Memory B cell (primary cell): ENCODE measurements around the gene TLE3.

Experiments
- ATAC-seq: fragments of 150-1000 bp; cut with Tn5 transposase; 2 replicates; pipeline ENCODE4 v1.10.0; 2021; ENCODE audit warnings: low read depth, mild to moderate bottlenecking, moderate library complexity
- DNase-seq, 2 donors: peaks; one replicate each; pipeline ENCODE4 v3.0.0; 2022; ENCODE audit warnings: low spot score in 2 of 2
- H3K27ac Mint-ChIP-seq: one replicate; pipeline ENCODE4 v1.8.0; 2022; ENCODE audit warnings: mild to moderate bottlenecking, moderate library complexity, mixed read lengths
- H3K27me3 Mint-ChIP-seq: one replicate; pipeline ENCODE4 v1.8.0; 2022; ENCODE audit warnings: mixed read lengths
- H3K36me3 Mint-ChIP-seq: one replicate; pipeline ENCODE4 v1.8.0; 2022; ENCODE audit warnings: mild to moderate bottlenecking, mixed read lengths
- H3K4me1 Mint-ChIP-seq: one replicate; pipeline ENCODE4 v1.8.0; 2022; ENCODE audit warnings: mixed read lengths
- H3K4me3 Mint-ChIP-seq: one replicate; pipeline ENCODE4 v1.8.0; 2022; ENCODE audit warnings: mild to moderate bottlenecking, moderate library complexity, mixed read lengths
- H3K9me3 Mint-ChIP-seq: one replicate; pipeline ENCODE4 v1.8.0; 2022; ENCODE audit warnings: mixed read lengths

TLE3 gene

DNA sequence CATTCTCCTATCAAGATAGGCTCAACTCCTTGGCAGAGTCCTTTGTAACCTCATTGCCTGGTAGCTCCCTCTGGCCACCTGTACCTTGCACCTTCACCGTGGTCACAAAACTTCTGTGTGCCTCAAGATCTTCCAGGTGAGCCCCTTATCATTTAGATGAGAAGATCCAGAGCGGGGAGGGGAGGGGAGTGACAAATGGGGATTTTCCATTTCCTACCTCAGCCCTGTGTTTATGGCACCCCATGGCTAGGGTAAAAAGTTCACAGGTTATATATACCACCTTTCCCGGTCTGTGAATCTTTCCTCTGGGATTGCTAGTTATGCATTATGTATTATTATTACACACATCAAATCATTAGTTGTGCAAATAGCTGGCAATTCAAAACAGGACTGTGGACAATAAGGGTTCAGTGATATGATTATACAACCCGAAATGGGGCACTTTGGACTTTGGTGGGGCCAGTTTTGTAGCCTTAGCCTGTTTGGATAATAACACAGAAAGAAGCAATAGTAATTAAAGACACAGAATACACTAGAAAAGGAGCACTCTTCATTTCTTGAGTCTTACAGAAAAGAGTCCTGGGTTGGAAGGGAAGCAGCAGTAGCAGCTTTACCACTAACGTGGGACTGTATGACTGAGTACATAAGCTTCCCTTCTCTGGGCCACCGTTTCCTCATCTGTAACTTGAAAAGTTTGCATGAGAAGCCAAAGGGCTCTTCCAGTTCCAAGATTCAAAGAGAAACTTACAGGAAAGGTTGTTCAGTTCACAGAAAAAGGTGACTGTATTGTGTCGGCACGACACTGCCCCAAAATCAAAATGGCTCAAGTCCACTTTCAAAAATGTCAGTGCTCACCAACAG, 7.1 kb downstream of the TLE3 start:
- Mint-ChIP-seq H3K4me1 (peaks cover 71% of the 10 kb centered on the region), H3K36me3 (peaks cover 49% of the 10 kb centered on the region), H3K4me3 (no peak overlapping the region), H3K27me3 (no peaks in the 10 kb centered on the region), H3K9me3 (no peaks in the 10 kb centered on the region), H3K27ac (peak overlapping the region; percentile 73)
- ATAC-seq (no peak), DNase-seq (no peak)

DNA sequence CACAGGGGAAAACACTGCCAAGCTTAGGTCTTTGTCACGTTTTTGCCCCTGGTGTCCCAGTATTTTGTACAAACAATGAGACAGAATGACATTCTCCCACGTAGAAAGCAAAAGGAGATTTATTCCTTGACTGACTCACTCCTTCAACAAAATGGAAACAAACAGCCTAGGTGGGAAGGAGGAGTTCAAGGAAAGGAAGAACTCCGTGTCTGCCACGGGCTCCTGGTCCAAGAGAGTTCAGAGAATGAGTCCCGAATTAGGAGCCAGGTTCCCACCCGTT, 8.1 kb downstream of the TLE3 start:
- no peak overlapping the region for H3K4me3 Mint-ChIP-seq

DNA sequence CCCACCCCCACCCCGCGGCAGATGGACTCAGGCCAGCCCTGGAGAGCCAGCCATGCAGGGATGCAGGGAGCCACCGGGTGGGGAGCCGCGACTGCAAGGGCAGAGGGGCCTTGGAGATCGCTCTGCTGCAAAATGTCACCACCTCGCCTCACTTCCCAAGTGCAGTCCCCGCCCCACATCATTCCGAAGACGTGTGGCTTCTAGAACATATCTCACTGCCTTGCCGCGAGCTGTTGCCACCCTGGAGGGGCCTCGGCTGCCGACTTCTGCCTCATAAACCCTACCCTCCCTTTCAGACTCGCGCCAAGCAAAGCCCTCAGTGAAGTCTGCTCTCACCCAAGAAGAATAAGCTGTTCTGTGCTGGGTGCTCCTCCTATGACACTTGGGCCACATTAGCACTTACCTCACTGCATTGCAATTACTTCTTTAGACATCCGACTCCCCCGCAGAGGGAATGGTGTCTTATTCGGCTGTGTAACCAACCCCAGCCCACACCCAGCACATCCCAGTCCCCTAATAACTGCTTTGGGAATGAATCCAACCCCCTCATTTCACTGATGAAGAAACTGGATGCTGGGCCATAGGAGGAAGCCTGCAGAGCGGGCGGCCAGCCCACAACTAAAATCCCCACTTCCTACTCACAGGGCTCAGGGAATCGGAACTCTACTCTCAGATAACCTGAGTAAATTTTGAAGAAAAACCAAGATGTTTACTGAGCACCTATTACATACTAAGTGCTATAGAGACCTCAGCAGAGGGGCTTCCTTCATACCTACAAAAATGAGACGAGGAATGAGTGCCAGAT, 8.6 kb downstream of the TLE3 start:
- no peak for DNase-seq
- peaks cover 49% of the 10 kb centered on the region for H3K36me3 Mint-ChIP-seq
- H3K9me3 Mint-ChIP-seq = no peaks in the 10 kb centered on the region
- ATAC-seq = no peak
- no peaks in the 10 kb centered on the region for H3K27me3 Mint-ChIP-seq
- H3K4me3 Mint-ChIP-seq = no peak overlapping the region
- peaks cover 75% of the 10 kb centered on the region for H3K4me1 Mint-ChIP-seq
- H3K27ac Mint-ChIP-seq = peak overlapping the region; percentile 8

More for the DNA sequence above, 8.1 kb downstream of the TLE3 start:
- ATAC-seq = no peak
- peaks cover 75% of the 10 kb centered on the region for H3K4me1 Mint-ChIP-seq
- no peaks in the 10 kb centered on the region for H3K27me3 Mint-ChIP-seq
- peaks cover 49% of the 10 kb centered on the region for H3K36me3 Mint-ChIP-seq
- DNase-seq = no peak
- peak overlapping the region; percentile 8 for H3K27ac Mint-ChIP-seq
- H3K9me3 Mint-ChIP-seq = no peaks in the 10 kb centered on the region

DNA sequence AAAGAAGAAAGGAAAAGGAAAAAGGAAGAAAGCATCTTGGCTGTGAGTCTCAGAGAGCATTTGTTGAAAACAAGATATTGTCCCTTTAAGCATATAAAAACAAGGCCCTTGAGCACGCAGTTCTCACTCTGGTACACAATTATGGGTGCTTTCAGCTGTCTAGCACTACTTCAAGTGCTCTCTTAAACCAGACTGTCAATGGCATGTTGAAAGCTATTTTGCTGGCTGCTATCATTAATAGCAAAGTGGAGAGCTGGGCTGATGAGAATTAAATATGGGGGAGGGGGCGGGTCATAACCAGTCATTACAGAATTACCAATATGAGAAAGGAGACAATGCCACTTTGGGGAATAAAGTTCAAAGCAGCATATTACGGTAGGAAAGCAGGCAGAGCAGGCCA, 9.3 kb downstream of the TLE3 start:
- ATAC-seq (no peak), DNase-seq (no peak)
- Mint-ChIP-seq H3K9me3 (no peaks in the 10 kb centered on the region), H3K4me1 (peaks cover 80% of the 10 kb centered on the region), H3K27ac (peak overlapping the region; percentile 17), H3K4me3 (no peak overlapping the region), H3K36me3 (peaks cover 53% of the 10 kb centered on the region), H3K27me3 (no peaks in the 10 kb centered on the region)

DNA sequence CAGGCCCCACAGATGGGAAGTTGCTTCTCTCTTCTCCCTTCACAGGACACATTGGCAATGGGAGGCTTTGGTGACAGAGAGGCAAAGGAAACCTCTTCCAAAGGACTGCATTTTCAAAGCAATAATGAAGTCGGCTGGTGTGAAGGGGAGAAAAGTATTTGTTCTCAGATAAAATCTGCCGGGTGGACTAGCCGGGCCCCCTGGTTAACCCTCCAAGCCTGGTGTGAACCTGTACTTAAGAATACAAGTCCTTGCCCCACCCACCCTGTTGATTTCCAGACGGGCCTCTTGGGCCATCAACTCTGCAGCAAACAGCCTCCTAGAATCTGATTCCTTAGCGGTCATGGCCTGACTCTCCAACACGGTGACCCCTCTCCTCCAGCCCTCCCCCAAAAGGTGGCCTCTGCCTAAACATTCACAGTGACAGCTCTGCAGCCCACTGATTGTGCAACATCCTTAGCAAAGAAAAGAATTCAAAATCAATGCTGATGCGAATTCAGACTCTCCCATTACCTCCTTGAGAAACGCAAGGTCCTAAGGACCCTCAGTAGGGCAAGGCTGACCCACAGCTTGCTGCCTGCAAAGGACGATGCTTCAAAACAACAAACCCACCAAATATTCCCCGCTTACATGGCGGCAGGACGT, 9.9 kb downstream of the TLE3 start:
- no peaks in the 10 kb centered on the region for H3K27me3 Mint-ChIP-seq
- peaks cover 51% of the 10 kb centered on the region for H3K36me3 Mint-ChIP-seq
- ATAC-seq (no peak), DNase-seq (no peak)
- H3K9me3 Mint-ChIP-seq = no peaks in the 10 kb centered on the region
- H3K4me1 Mint-ChIP-seq = peaks cover 80% of the 10 kb centered on the region
- peak overlapping the region; percentile 18 for H3K4me3 Mint-ChIP-seq
- peak overlapping the region; percentile 10 for H3K27ac Mint-ChIP-seq

DNA sequence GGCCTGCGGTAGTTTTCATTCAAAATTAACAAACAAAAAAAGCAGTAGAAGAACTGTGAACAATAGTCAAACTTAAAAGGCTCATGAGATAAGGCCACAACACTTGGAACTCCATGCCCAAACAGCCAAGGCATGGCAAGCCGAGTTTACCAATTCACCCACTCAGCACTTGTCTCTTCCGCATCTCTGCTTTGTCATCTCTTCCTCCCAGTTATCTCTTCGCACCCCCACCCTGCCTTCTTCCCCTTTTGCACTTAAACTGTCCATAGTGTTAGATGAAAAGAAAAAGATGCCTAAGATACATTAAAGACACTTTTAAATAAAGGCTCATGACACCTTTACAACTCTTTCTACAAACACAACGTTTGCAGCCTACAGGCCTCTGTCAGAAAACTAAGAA, 11.1 kb downstream of the TLE3 start:
- peaks cover 69% of the 10 kb centered on the region for H3K4me1 Mint-ChIP-seq
- no peaks in the 10 kb centered on the region for H3K27me3 Mint-ChIP-seq
- ATAC-seq = peak; percentile 86
- H3K36me3 Mint-ChIP-seq = peaks cover 51% of the 10 kb centered on the region
- H3K4me3 Mint-ChIP-seq = peak overlapping the region; percentile 6
- DNase-seq = peak in 1 of 2 donors; percentile 34
- H3K9me3 Mint-ChIP-seq = no peaks in the 10 kb centered on the region
- peak overlapping the region; percentile 75 for H3K27ac Mint-ChIP-seq

DNA sequence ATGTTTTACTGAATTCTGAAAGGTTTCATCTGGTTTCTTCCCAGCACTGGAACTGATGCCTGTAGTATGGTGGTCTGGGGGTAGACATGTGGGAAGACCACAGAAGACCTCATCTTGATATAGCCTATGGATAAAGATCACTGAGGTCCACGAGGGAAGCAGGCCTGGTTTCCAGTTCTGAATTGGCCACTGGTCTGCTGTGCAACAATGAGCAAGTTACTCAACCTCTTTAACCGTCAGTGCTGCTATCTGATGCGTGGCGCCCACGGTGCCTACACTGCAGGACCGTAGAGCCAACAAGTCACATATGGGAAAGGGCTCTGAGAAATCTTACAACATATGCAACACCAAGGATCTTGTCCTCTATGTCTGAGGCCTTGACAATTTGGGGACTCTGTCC, 13.3 kb downstream of the TLE3 start:
- Mint-ChIP-seq H3K9me3 (no peaks in the 10 kb centered on the region), H3K36me3 (peaks cover 49% of the 10 kb centered on the region), H3K27me3 (no peaks in the 10 kb centered on the region), H3K27ac (peak overlapping the region; percentile 73), H3K4me3 (peak overlapping the region; percentile 29), H3K4me1 (peaks cover 55% of the 10 kb centered on the region)
- ATAC-seq = no peak
- no peak for DNase-seq

DNA sequence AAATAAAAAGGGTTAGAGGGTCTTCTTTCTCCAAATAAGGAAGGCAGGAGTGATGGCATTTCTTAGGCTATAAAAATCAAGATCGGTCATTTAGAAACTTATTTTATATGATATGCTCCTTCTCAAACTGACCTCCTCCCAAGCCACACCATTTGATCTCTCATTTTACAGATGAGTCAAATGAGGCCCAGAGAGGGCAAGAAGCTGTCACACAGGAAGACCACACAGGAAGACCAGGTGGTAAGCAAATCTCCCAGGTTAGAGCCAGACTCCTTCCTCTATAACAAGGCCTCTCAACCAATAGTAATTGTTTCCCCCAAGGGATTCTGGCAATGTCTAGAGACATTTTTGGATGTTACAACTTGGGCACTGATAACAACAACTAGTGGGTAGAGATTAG, 13.8 kb downstream of the TLE3 start:
- peak overlapping the region; percentile 29 for H3K4me3 Mint-ChIP-seq
- peaks cover 46% of the 10 kb centered on the region for H3K36me3 Mint-ChIP-seq

DNA sequence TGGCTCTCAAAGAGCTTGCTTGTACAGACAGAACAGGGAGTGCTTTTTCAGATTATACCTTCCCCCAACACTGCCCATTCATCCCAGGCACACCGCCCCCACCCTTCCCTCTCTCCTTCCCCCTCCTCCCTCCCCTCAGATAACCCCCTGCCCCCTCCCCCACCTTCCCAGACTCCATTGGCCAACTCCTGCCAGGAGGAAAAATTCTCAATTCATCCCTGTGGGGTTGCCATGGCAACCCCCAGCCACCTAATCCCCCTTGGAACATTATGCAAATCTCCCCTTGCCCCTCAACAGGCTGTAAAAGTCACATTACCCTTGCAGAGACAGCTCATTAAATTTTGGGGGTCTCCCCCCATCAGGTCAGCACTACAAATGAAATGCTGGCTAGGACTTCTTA, 14.3 kb downstream of the TLE3 start:
- H3K27me3 Mint-ChIP-seq = no peaks in the 10 kb centered on the region
- no peaks in the 10 kb centered on the region for H3K9me3 Mint-ChIP-seq
- peaks cover 53% of the 10 kb centered on the region for H3K4me1 Mint-ChIP-seq
- no peak overlapping the region for H3K4me3 Mint-ChIP-seq
- peaks cover 44% of the 10 kb centered on the region for H3K36me3 Mint-ChIP-seq
- ATAC-seq (no peak), DNase-seq (no peak)
- peak overlapping the region; percentile 73 for H3K27ac Mint-ChIP-seq

More for the DNA sequence above, 13.8 kb downstream of the TLE3 start:
- H3K4me1 Mint-ChIP-seq = peaks cover 54% of the 10 kb centered on the region
- ATAC-seq = peak; percentile 46
- no peak for DNase-seq
- H3K27ac Mint-ChIP-seq = peak overlapping the region; percentile 73
- H3K27me3 Mint-ChIP-seq = no peaks in the 10 kb centered on the region
- H3K9me3 Mint-ChIP-seq = no peaks in the 10 kb centered on the region

DNA sequence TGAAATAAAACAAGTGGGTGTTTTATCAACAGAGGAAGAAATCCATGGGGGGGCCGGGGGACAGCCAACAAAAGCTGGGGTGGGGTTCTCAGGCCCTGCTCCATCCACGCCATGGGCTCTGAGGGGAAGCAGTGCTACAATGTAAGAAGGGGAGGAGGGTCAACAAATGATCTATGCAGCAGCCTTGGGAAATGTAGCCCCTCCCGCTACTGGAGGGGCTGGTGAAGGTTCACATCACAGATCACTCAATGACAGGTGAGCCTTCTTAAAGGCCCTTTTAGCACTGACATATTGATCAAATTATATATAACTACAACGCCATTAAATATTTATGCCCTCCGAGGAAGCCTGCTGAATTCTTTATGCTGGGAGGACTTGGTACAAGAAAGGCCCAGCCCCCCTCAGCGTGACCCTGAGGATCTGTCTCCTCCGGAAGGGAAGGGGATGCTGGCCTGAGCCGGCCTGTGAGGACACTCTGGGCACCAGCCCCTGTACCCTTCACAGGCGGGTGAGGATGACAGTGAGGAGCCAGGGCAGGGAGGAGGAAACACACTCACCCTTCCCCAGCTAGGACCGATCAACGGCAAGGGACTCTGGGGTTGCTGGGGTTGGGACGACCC, 15.3 kb downstream of the TLE3 start:
- H3K27me3 Mint-ChIP-seq = no peaks in the 10 kb centered on the region
- H3K27ac Mint-ChIP-seq = no peak overlapping the region
- H3K4me1 Mint-ChIP-seq = peaks cover 51% of the 10 kb centered on the region

DNA sequence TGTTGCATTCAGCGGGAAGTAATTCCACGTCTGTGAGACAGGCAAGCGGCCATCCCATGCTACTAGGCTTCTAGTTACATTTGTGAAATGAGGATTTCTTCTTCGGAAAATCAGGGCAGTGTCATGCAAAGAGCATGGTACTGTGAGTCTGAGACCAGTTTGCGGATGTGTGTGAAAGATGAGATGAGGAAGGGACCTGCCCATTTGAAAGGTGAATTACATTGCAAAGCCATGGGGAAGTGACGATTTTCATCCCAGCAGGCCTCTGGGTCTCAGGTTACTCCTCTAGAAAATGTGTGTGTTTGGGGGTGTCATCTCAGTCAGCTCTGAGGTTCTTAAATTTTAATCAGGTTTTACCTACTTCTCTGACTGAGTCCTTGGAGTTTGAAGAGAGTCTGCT, 16.1 kb downstream of the TLE3 start:
- no peaks in the 10 kb centered on the region for H3K27me3 Mint-ChIP-seq
- H3K36me3 Mint-ChIP-seq = peaks cover 39% of the 10 kb centered on the region
- H3K4me3 Mint-ChIP-seq = no peak overlapping the region
- no peak overlapping the region for H3K27ac Mint-ChIP-seq
- DNase-seq = no peak
- no peaks in the 10 kb centered on the region for H3K9me3 Mint-ChIP-seq
- H3K4me1 Mint-ChIP-seq = peaks cover 47% of the 10 kb centered on the region
- no peak for ATAC-seq

More for the DNA sequence above, 15.3 kb downstream of the TLE3 start:
- no peak for ATAC-seq
- Mint-ChIP-seq H3K4me3 (no peak overlapping the region), H3K9me3 (no peaks in the 10 kb centered on the region), H3K36me3 (peaks cover 41% of the 10 kb centered on the region)
- DNase-seq = no peak

DNA sequence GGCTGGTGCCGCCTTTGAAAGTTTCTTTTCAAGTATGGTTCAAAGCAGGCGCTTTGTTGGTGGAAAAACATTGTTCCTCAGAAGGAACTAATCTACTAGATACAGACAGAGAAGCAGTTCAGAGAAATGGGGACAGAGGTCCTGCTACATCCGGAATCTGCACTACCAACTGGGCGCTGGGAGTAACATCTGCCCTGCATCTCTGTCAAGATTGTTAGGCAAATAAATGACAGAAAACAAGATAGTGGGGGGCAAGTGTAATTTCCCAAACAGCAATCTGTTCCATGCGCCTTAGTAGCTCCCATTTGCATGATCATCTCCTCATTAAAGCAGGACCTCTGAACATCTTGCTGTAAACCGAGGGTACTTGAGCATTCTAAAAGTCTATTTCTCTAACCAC, 17.4 kb downstream of the TLE3 start:
- H3K4me1 Mint-ChIP-seq = peaks cover 44% of the 10 kb centered on the region
- no peaks in the 10 kb centered on the region for H3K9me3 Mint-ChIP-seq
- H3K4me3 Mint-ChIP-seq = no peak overlapping the region
- no peaks in the 10 kb centered on the region for H3K27me3 Mint-ChIP-seq
- peaks cover 37% of the 10 kb centered on the region for H3K36me3 Mint-ChIP-seq
- no peak for ATAC-seq
- H3K27ac Mint-ChIP-seq = no peak overlapping the region
- no peak for DNase-seq

DNA sequence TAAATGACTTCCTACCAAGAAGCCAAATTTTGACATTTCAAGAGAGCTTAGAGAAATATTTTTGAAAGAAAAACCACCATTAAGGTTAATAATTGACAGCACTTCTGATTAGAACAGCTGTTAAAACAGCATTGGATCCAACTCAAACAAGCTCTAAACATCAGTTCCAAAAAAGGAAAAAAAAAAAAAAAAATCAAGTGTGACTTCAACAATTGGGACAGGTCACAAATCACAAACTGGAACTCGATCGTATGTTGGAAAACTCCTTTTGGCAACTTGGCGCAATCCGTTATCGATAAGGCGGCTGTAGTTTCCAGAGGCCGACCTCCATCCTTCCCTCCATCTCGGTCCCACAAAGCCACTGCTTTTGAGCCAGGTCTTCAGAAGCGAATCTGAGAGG, 17.8 kb downstream of the TLE3 start:
- H3K9me3 Mint-ChIP-seq = no peaks in the 10 kb centered on the region
- peaks cover 35% of the 10 kb centered on the region for H3K36me3 Mint-ChIP-seq
- no peak overlapping the region for H3K4me3 Mint-ChIP-seq
- peaks cover 42% of the 10 kb centered on the region for H3K4me1 Mint-ChIP-seq
- H3K27ac Mint-ChIP-seq = no peak overlapping the region
- H3K27me3 Mint-ChIP-seq = no peaks in the 10 kb centered on the region
- ATAC-seq (no peak), DNase-seq (no peak)
